ENCODE data around the gene POLH. TPM values are rescaled to one million over a fixed set of nuclear protein-coding genes. Genes with fewer than 3 reads are reported as not detected.

POLH gene
- total RNA-seq, 1 experiment from 2014 or later: 21.0 TPM

- intact Hi-C loops (cut with micrococcal nuclease; ENCODE audit: unreplicated experiment): no loop called here
- peaks cover 49% of the 10 kb centered on the region for H3F3A ChIP-seq (ENCODE audit: insufficient read depth, low read depth)
- H3K79me2 ChIP-seq (ENCODE audit: low read depth): peaks cover 13% of the 10 kb centered on the region
- no peaks in the 10 kb centered on the region for H4K20me1 ChIP-seq (ENCODE audit: insufficient read depth)
- no peak overlapping the region for H3K4me3 ChIP-seq
- ChIA-PET POLR2A (ENCODE audit: unreplicated experiment) (no interaction called here), CTCF (no interaction called here)
- peaks cover 57% of the 10 kb centered on the region for H3K36me3 ChIP-seq (ENCODE audit: low read depth)
- H3K9me2 ChIP-seq (ENCODE audit: insufficient read depth): no peaks in the 10 kb centered on the region
- H3K4me1 ChIP-seq (replicated peaks; ENCODE audit: insufficient read depth): peaks cover 6% of the 10 kb centered on the region
- no peaks in the 10 kb centered on the region for H3K27me3 ChIP-seq (ENCODE audit: insufficient read depth, low read depth)
- no peak overlapping the region for H3K4me2 ChIP-seq
- H2AFZ ChIP-seq: no peak overlapping the region
- no peaks in the 10 kb centered on the region for H3K9me3 ChIP-seq (ENCODE audit: insufficient read depth, low read depth)
- BruUV-seq (replicated peaks): no TSS peak
- DNase-seq: no peak
- no peak overlapping the region for H3K27ac ChIP-seq
- no peak for TF ChIP-seq EZH2 (IDR thresholded peaks at IDR 0.05; ENCODE audit: low read depth)
- TF ChIP-seq CTCF (conservative IDR thresholded peaks at IDR 0.05): no peak
Observed at GRCh38 chr6:43621078-43621835, 45.3 kb downstream of the POLH start.

DNA sequence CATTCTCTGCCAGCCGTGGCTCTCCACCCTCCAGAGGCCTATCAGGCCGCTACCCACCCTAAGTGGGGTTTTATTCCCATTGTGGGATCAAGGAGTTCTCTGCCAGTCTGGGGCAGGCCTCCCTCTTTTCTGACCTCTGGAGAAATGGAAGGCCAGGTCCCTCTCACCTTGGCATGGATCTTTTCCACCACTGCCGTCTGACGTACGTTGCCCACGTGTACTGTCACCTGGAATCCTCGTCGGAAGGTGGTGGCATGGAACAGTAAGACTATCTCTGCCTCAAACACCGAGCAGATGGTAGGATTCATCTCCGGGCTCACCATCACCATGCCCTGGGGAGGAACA, 45.8 kb downstream of the POLH start:
- Histone ChIP-seq H3K4me1 (replicated peaks; ENCODE audit: insufficient read depth) (peaks cover 11% of the 10 kb centered on the region), H4K20me1 (ENCODE audit: insufficient read depth) (no peaks in the 10 kb centered on the region), H3K79me2 (ENCODE audit: low read depth) (peaks cover 18% of the 10 kb centered on the region), H2AFZ (no peak overlapping the region), H3K4me2 (no peak overlapping the region), H3K9me2 (ENCODE audit: insufficient read depth) (no peaks in the 10 kb centered on the region), H3K36me3 (ENCODE audit: low read depth) (peaks cover 62% of the 10 kb centered on the region), H3K4me3 (no peak overlapping the region), H3K27ac (no peak overlapping the region), H3K9me3 (ENCODE audit: insufficient read depth, low read depth) (no peaks in the 10 kb centered on the region), H3F3A (ENCODE audit: insufficient read depth, low read depth) (peaks cover 48% of the 10 kb centered on the region), H3K27me3 (ENCODE audit: insufficient read depth, low read depth) (no peaks in the 10 kb centered on the region)
- BruUV-seq (replicated peaks): no TSS peak
- intact Hi-C loops (cut with micrococcal nuclease; ENCODE audit: unreplicated experiment): no loop called here
- no peak for DNase-seq
- CTCF ChIA-PET: no interaction called here
- TF ChIP-seq CTCF (conservative IDR thresholded peaks at IDR 0.05) (no peak), EZH2 (IDR thresholded peaks at IDR 0.05; ENCODE audit: low read depth) (no peak)
- POLR2A ChIA-PET (ENCODE audit: unreplicated experiment): no interaction called here

- no peak for DNase-seq
Observed at GRCh38 chr6:43622541-43622940, 46.6 kb downstream of the POLH start.

More at GRCh38 chr6:43622541-43622940, 46.6 kb downstream of the POLH start:
- TF ChIP-seq EZH2 (IDR thresholded peaks at IDR 0.05; ENCODE audit: low read depth): no peak
- TF ChIP-seq CTCF (conservative IDR thresholded peaks at IDR 0.05): no peak
- Histone ChIP-seq H3K4me1 (replicated peaks; ENCODE audit: insufficient read depth) (peaks cover 16% of the 10 kb centered on the region), H3K4me3 (no peak overlapping the region), H3K4me2 (no peak overlapping the region), H3K27me3 (ENCODE audit: insufficient read depth, low read depth) (no peaks in the 10 kb centered on the region), H3K27ac (no peak overlapping the region), H3F3A (ENCODE audit: insufficient read depth, low read depth) (peaks cover 46% of the 10 kb centered on the region), H3K9me3 (ENCODE audit: insufficient read depth, low read depth) (no peaks in the 10 kb centered on the region), H3K9me2 (ENCODE audit: insufficient read depth) (no peaks in the 10 kb centered on the region), H3K79me2 (ENCODE audit: low read depth) (peaks cover 24% of the 10 kb centered on the region), H3K36me3 (ENCODE audit: low read depth) (peaks cover 62% of the 10 kb centered on the region), H2AFZ (no peak overlapping the region), H4K20me1 (ENCODE audit: insufficient read depth) (no peaks in the 10 kb centered on the region)
- ChIA-PET POLR2A (ENCODE audit: unreplicated experiment) (no interaction called here), CTCF (no interaction called here)
- intact Hi-C loops (cut with micrococcal nuclease; ENCODE audit: unreplicated experiment): no loop called here
- no TSS peak for BruUV-seq (replicated peaks)
